K562 (cell line): ENCODE data around the gene FCHSD1. TPM values are rescaled to one million over a fixed set of nuclear protein-coding genes. Genes with fewer than 3 reads are reported as not detected.

Source experiments
- ATAC-seq: fragments of 200-7000 bp; cut with Tn5 transposase; 3 replicates; pipeline ENCODE4 v1.9.1; 2020; ENCODE audit warnings: moderate library complexity
- BruUV-seq: library from RNA; stranded (reverse); fragments of 400-500 nt; replicated peaks from 2 replicates; lab custom pipeline; 2021; lab: Mats Ljungman, UMichigan
- CTCF ChIA-PET: fragments of 300-600 bp; formaldehyde crosslinking; extraction: SDS; loops from one replicate; lab custom pipeline; 2021; ENCODE audit warnings: low intra/inter-chr PET ratio; lab: Yijun Ruan, JAX
- POLR2A ChIA-PET: fragments of 300-600, 350-650 bp; sonication (Branson Sonifier 250); formaldehyde crosslinking; extraction: SDS; loops from one replicate; lab custom pipeline; 2021; ENCODE audit warnings: antibody characterized with exemption, inconsistent platforms; lab: Yijun Ruan, JAX
- DNase-seq, 4 experiments: peaks; one replicate each; pipeline versions ENCODE4 v3.0.0 to v3.0.0-alpha.2; 2011 to 2018; ENCODE audit warnings: low spot score in 3 of 4, mixed read lengths in 3 of 4; ENCODE audit errors: extremely low read depth in 1 of 4
- FAIRE-seq: peaks from 2 replicates; lab custom pipeline; 2011; peaks lifted over from hg19 to GRCh38; lab: Jason Lieb, UNC
- H2AFZ ChIP-seq: 2 replicates; pipeline ENCODE4 v1.6.0; 2011; ENCODE audit warnings: low read depth, low read length, control low read depth, inconsistent platforms
- H3K27ac ChIP-seq: fragments of 200-600 bp; 3 replicates; pipeline ENCODE4 v1.8.0; 2011; ENCODE audit warnings: low read depth, mild to moderate bottlenecking, control low read depth, inconsistent platforms, low read length, moderate library complexity, mixed read lengths; ENCODE audit errors: extremely low read depth
- H3K27me3 ChIP-seq, 2 experiments: fragments of 300-600 bp in 1 of 2; 2 replicates in 1 of 2; 3 replicates in 1 of 2; pipeline versions ENCODE4 v1.6.0 to v1.8.0; 2011; ENCODE audit warnings: inconsistent platforms in 2 of 2, low read length in 2 of 2, mild to moderate bottlenecking in 1 of 2, mixed read lengths in 1 of 2, moderate library complexity in 1 of 2; ENCODE audit not compliant: control insufficient read depth in 2 of 2, insufficient read depth in 2 of 2
- H3K36me3 ChIP-seq: fragments of 300-600 bp; 3 replicates; pipeline ENCODE4 v1.8.0; 2011; ENCODE audit warnings: mild to moderate bottlenecking, low read length, inconsistent platforms; ENCODE audit not compliant: control insufficient read depth, insufficient read depth
- H3K4me1 ChIP-seq, 2 experiments: fragments of 200-600 bp in 1 of 2; replicated peaks in 1 of 2; 2 replicates in 1 of 2; 3 replicates in 1 of 2; pipeline versions ENCODE4 v1.5.1 to v1.8.0; 2011; ENCODE audit warnings: inconsistent platforms in 2 of 2, low read length in 2 of 2, mild to moderate bottlenecking in 1 of 2, mixed read lengths in 1 of 2, moderate library complexity in 1 of 2; ENCODE audit not compliant: control insufficient read depth in 2 of 2, insufficient read depth in 2 of 2
- H3K4me2 ChIP-seq: 2 replicates; pipeline ENCODE4 v1.6.1; 2011; ENCODE audit warnings: low read length, control low read depth, inconsistent platforms, mixed read lengths; ENCODE audit not compliant: insufficient read depth
- H3K4me3 ChIP-seq: fragments of 200-600 bp; sonication (generic), shearing (Covaris generic); 2 replicates; pipeline ENCODE4 v1.5.1; 2016; ENCODE audit warnings: control low read depth, inconsistent platforms
- H3K79me2 ChIP-seq: fragments of 200-600 bp; 3 replicates; pipeline ENCODE4 v1.8.0; 2011; ENCODE audit warnings: low read length, inconsistent platforms; ENCODE audit not compliant: control insufficient read depth, insufficient read depth
- H3K9ac ChIP-seq, 2 experiments: 2 replicates each; pipeline versions ENCODE4 v1.6.0 to v1.6.1; 2011; ENCODE audit warnings: low read depth in 2 of 2, low read length in 2 of 2, control low read depth in 1 of 2, inconsistent platforms in 1 of 2, mild to moderate bottlenecking in 1 of 2, mixed read lengths in 1 of 2; ENCODE audit not compliant: insufficient read depth in 1 of 2
- H3K9me1 ChIP-seq: one replicate; pipeline ENCODE4 v1.6.0; 2011; ENCODE audit warnings: inconsistent platforms, mild to moderate bottlenecking, low read length, moderate library complexity; ENCODE audit not compliant: control insufficient read depth, insufficient read depth
- H3K9me3 ChIP-seq: replicated peaks from 2 replicates; pipeline ENCODE4 v1.5.1; 2011; ENCODE audit warnings: low read depth, low read length, inconsistent platforms; ENCODE audit not compliant: control insufficient read depth, insufficient read depth
- H4K20me1 ChIP-seq: replicated peaks from 2 replicates; pipeline ENCODE4 v1.6.1; 2011; ENCODE audit warnings: low read length, inconsistent platforms, mixed read lengths; ENCODE audit not compliant: control insufficient read depth, insufficient read depth
- BDP1 ChIP-seq: IDR thresholded peaks from 3 replicates; pipeline ENCODE4 v1.6.1; 2011; ENCODE audit not compliant: insufficient read length, insufficient read depth
- CTBP1 ChIP-seq: fragments of 450-650 bp; IDR thresholded peaks from 2 replicates; pipeline ENCODE4 v1.6.1; 2016; ENCODE audit warnings: borderline replicate concordance
- CTCF ChIP-seq, 3 experiments: IDR thresholded peaks in 2 of 3; conservative IDR thresholded peaks in 1 of 3; 2 replicates each; pipeline ENCODE4 v1.5.1; 2011 to 2012; ENCODE audit warnings: low read length in 3 of 3, mild to moderate bottlenecking in 3 of 3, control low read depth in 2 of 3, improper control_type of control experiment in 1 of 3, inconsistent platforms in 1 of 3, low read depth in 1 of 3, mixed read lengths in 1 of 3, moderate library complexity in 1 of 3; ENCODE audit not compliant: insufficient read depth in 2 of 3
- GATAD2B ChIP-seq: fragments of 450-650 bp; IDR thresholded peaks from 2 replicates; pipeline ENCODE4 v1.6.1; 2017; ENCODE audit warnings: mild to moderate bottlenecking, borderline replicate concordance
- GTF2A2 ChIP-seq: IDR thresholded peaks from 2 replicates; pipeline ENCODE4 v1.6.1; 2016; ENCODE audit warnings: mild to moderate bottlenecking, missing genetic modification characterization, missing compliant biosample characterization
- JUN ChIP-seq, 2 experiments: sonication (generic) in 1 of 2; formaldehyde crosslinking in 1 of 2; IDR thresholded peaks; 2 replicates each; pipeline versions ENCODE4 v1.6.1 to v1.8.0; 2012 to 2022; ENCODE audit warnings: borderline replicate concordance in 2 of 2, mild to moderate bottlenecking in 2 of 2, improper control_type of control experiment in 1 of 2, low read depth in 1 of 2, low read length in 1 of 2, missing genetic modification reagents in 1 of 2
- JUNB ChIP-seq: fragments of 450-650 bp; formaldehyde crosslinking; conservative IDR thresholded peaks from 2 replicates; pipeline ENCODE4 v1.4.0; 2020; ENCODE audit warnings: mild to moderate bottlenecking
- KDM2B ChIP-seq: fragments of 250-450 bp; sonication (Bioruptor Pico); IDR thresholded peaks from 2 replicates; pipeline ENCODE4 v1.8.0; 2021; ENCODE audit warnings: mild to moderate bottlenecking, moderate library complexity
- PHF20 ChIP-seq: fragments of 450-650 bp; IDR thresholded peaks from 2 replicates; pipeline ENCODE4 v1.6.1; 2018; ENCODE audit not compliant: partially characterized antibody
- POLR3A ChIP-seq: IDR thresholded peaks from 2 replicates; pipeline ENCODE4 v1.6.1; 2011; ENCODE audit warnings: borderline replicate concordance, mild to moderate bottlenecking, moderate library complexity; ENCODE audit not compliant: insufficient read length, insufficient read depth; ENCODE audit errors: extremely low read depth
- PURB ChIP-seq: sonication (generic); formaldehyde crosslinking; IDR thresholded peaks from 2 replicates; pipeline ENCODE4 v1.9.0; 2021; ENCODE audit warnings: low read depth, mild to moderate bottlenecking, missing genetic modification reagents
- RCOR1 ChIP-seq, 2 experiments: IDR thresholded peaks; 2 replicates each; pipeline ENCODE4 v1.6.1; 2012; ENCODE audit warnings: low read depth in 2 of 2, low read length in 2 of 2, borderline replicate concordance in 1 of 2, improper control_type of control experiment in 1 of 2
- TFAP4 ChIP-seq: sonication (generic); formaldehyde crosslinking; IDR thresholded peaks from 2 replicates; pipeline ENCODE4 v1.8.0; 2022; ENCODE audit warnings: missing genetic modification reagents, mild to moderate bottlenecking, moderate library complexity, borderline replicate concordance
- ZBTB26 ChIP-seq: fragments of 450-650 bp; formaldehyde crosslinking; IDR thresholded peaks from 2 replicates; pipeline ENCODE4 v1.4.0; 2022; ENCODE audit warnings: missing genetic modification characterization
- ZNF133 ChIP-seq: fragments of 250-450 bp; sonication (Bioruptor Pico); IDR thresholded peaks from 2 replicates; pipeline ENCODE4 v1.4.0; 2020; ENCODE audit warnings: mild to moderate bottlenecking
- ZNF583 ChIP-seq: fragments of 250-450 bp; sonication (Bioruptor Pico); IDR thresholded peaks from 2 replicates; pipeline ENCODE4 v1.4.0; 2020
- WGBS: fragments of 100-300 bp; shearing (Covaris generic); methylation state at CpG from one replicate; pipeline ENCODE4 v1.1.6; 2016; ENCODE audit warnings: low coverage, mixed read lengths; ENCODE audit not compliant: insufficient coverage; ENCODE audit errors: missing lambda C conversion rate; 5-methylcytosine and 5-hydroxymethylcytosine counted together
- in situ Hi-C: fragments of 300-500 bp; cut with MboI; formaldehyde crosslinking; loops from 4 replicates; pipeline ENCODE4 v1.15.0; 2018; ENCODE audit warnings: inconsistent platforms, mixed read lengths
- intact Hi-C: fragments of 100-400 bp; cut with micrococcal nuclease; formaldehyde crosslinking; loops from 2 replicates; pipeline ENCODE4 v1.14.2; 2022
- polyA plus RNA-seq, 8 experiments: library from polyadenylated mRNA; depleted of rRNA in 4 of 8; stranded (reverse) in 5 of 8; unstranded in 3 of 8; fragments of >200 nt; fragmentation: Nextera tagmentation in 2 of 8; fragmentation: Illumina TruSeq in 1 of 8; extraction: Ambion mirVana in 2 of 8; extraction: Trizol in 1 of 8; gene quantifications; 2 replicates each; pipeline versions ENCODE4 v1.2.1 to v1.2.3, GENCODE V29; 2011 to 2014; ENCODE audit warnings: inconsistent platforms in 1 of 8, missing spikeins in 1 of 8
- total RNA-seq, 7 experiments: library from RNA; depleted of rRNA in 6 of 7; stranded (reverse); fragments of >200 nt in 6 of 7; fragmentation: Illumina TruSeq in 2 of 7; extraction: Trizol in 2 of 7; gene quantifications; 2 replicates each; pipeline versions ENCODE4 v1.2.1 to v1.2.3, GENCODE V29; 2011 to 2021; ENCODE audit warnings: low replicate concordance in 1 of 7

FCHSD1 gene
- total and polyA plus RNA-seq, 9 of the 15 experiments (the other 6 are each of a cell fraction or from before 2014, with no cell fraction given) = 0.35 to 37.5 (median 13.6) TPM

GRCh38 chr5:141664733-141665461 lies 13.7 kb upstream of the FCHSD1 start:
- intact Hi-C loops = loop anchor here (1.0 to 10.0 kb wide), 5 partner anchors 27 to 480 kb away; partner anchors contain the start of gene RNF14
- in situ Hi-C loops = no loop called here
- no peaks in the 10 kb centered on the region for H3K79me2 ChIP-seq
- no peaks in the 10 kb centered on the region for H3K9me1 ChIP-seq
- H3K27me3 ChIP-seq = no peaks in the 10 kb centered on the region
- H3K9ac ChIP-seq = no peak overlapping the region
- peaks cover 5 to 6% of the 10 kb centered on the region in 2 experiments; a peak in 4 of 5 replicates for H3K4me1 ChIP-seq
- no peaks in the 10 kb centered on the region for H4K20me1 ChIP-seq
- H3K4me3 ChIP-seq = no peak overlapping the region
- no peaks in the 10 kb centered on the region for H3K9me3 ChIP-seq
- ATAC-seq = peak; percentile 97
- H2AFZ ChIP-seq = 0 out of 2 replicates have a peak overlapping the region, but pooled peaks have one; percentile 64
- DNase-seq = peak; percentile 76 to 86 (median 78)
- H3K27ac ChIP-seq = no peak overlapping the region
- ChIA-PET POLR2A (interaction anchor here (0.6 to 1.3 kb wide), 4 partner anchors 8 to 1232 kb away, joined by 3 to 5 read pairs (median 4); no protein-coding TSS in a partner anchor), CTCF (interaction anchor here (0.6 to 1.8 kb wide), 9 partner anchors 150 to 923 kb away, joined by 3 to 12 read pairs (median 3); partner anchors contain the start of gene PCDH1)
- 0 out of 3 replicates have a peak, but pooled peaks cover 3% of the 10 kb centered on the region for H3K36me3 ChIP-seq
- no peak overlapping the region; the same call in 1 of the 2 replicates for H3K4me2 ChIP-seq
- 33% methylated on average over 9 of the region's 13 CpGs for WGBS
- no TSS peak for BruUV-seq
- peak; percentile 95 for FAIRE-seq
- TF ChIP-seq PHF20 (no peak), JUN (IDR thresholded peaks at IDR 0.05; ENCODE audit: borderline replicate concordance, low read depth, low read length) (0 out of 2 replicates have a peak, but pooled peaks have one; percentile 17), JUN (CRISPR knock-in tag; IDR thresholded peaks at IDR 0.05; ENCODE audit: borderline replicate concordance) (no peak), GATAD2B (peak; percentile 14; the same call in 1 of the 2 replicates), PURB (no peak), BDP1 (no peak), POLR3A (no peak), GTF2A2 (no peak), RCOR1 (IDR thresholded peaks at IDR 0.05; ENCODE audit: borderline replicate concordance in 1 of 2, low read depth in 2 of 2, low read length in 2 of 2) (peak in 1 of 2 experiments; percentile 34; a peak in 1 of 4 replicates), KDM2B (CRISPR knock-in tag) (no peak), ZBTB26 (no peak), CTBP1 (peak; percentile 48; the same call in 1 of the 2 replicates), TFAP4 (CRISPR knock-in tag) (peak; percentile 37; the same call in 1 of the 2 replicates), CTCF (IDR thresholded peaks at IDR 0.05 in 2 of 3, conservative IDR thresholded peaks at IDR 0.05 in 1 of 3; ENCODE audit: insufficient read depth in 2 of 3, low read depth in 1 of 3, low read length in 3 of 3) (peak; percentile 90 to 93 (median 91)), ZNF583 (0 out of 2 replicates have a peak, but pooled peaks have one; percentile 42), ZNF133 (CRISPR knock-in tag) (no peak), JUNB (CRISPR knock-in tag) (no peak)
